Progenitor cell of endocrine pancreas (in vitro differentiated cells): Measurements from ENCODE around the gene TTC23. TPM values are rescaled to one million over a fixed set of nuclear protein-coding genes. Genes with fewer than 3 reads are reported as not detected.

ENCODE experiments used
- DNase-seq: peaks from one replicate; pipeline ENCODE4 v3.0.0; 2021; ENCODE audit warnings: low spot score; ENCODE audit not compliant: unreplicated experiment
- H3K27ac Mint-ChIP-seq: 2 replicates; pipeline ENCODE4 v1.8.0; 2021; ENCODE audit warnings: mild to moderate bottlenecking, moderate library complexity, mixed read lengths
- H3K27me3 Mint-ChIP-seq: 2 replicates; pipeline ENCODE4 v1.8.0; 2021; ENCODE audit warnings: mixed read lengths
- H3K36me3 Mint-ChIP-seq: 2 replicates; pipeline ENCODE4 v1.8.0; 2022; ENCODE audit warnings: mixed read lengths; ENCODE audit not compliant: insufficient read depth
- H3K4me1 Mint-ChIP-seq: 2 replicates; pipeline ENCODE4 v1.8.0; 2021; ENCODE audit warnings: low read depth, mixed read lengths
- H3K4me3 Mint-ChIP-seq: 2 replicates; pipeline ENCODE4 v1.8.0; 2021; ENCODE audit warnings: low read depth, mild to moderate bottlenecking, moderate library complexity, mixed read lengths
- H3K9me3 Mint-ChIP-seq: 2 replicates; pipeline ENCODE4 v1.8.0; 2021; ENCODE audit warnings: low read depth, mixed read lengths
- CTCF ChIP-seq: fragments of 200-600 bp; sonication (generic); IDR thresholded peaks from one replicate; pipeline ENCODE4 v1.5.0; 2021; ENCODE audit warnings: antibody characterized with exemption, mild to moderate bottlenecking; ENCODE audit not compliant: unreplicated experiment
- total RNA-seq: library from RNA; stranded (reverse); gene quantifications from 2 replicates; pipeline ENCODE4 v1.2.1, GENCODE V29; 2021

The TTC23 gene
- total RNA-seq, 1 donor from 2014 or later: 28.4 TPM

GRCh38 chr15:99211926-99212325 is 37.5 kb downstream of the TTC23 start:
- Mint-ChIP-seq H3K36me3 (peaks cover 4% of the 10 kb centered on the region), H3K27ac (no peak overlapping the region), H3K9me3 (no peaks in the 10 kb centered on the region), H3K4me3 (no peak overlapping the region), H3K4me1 (no peaks in the 10 kb centered on the region), H3K27me3 (no peaks in the 10 kb centered on the region)
- TF ChIP-seq CTCF: no peak
- DNase-seq: no peak

- Mint-ChIP-seq H3K27me3 (no peaks in the 10 kb centered on the region), H3K27ac (no peak overlapping the region), H3K9me3 (peaks cover 7% of the 10 kb centered on the region), H3K4me1 (no peaks in the 10 kb centered on the region), H3K36me3 (peaks cover 13% of the 10 kb centered on the region), H3K4me3 (no peak overlapping the region)
- no peak for TF ChIP-seq CTCF
- no peak for DNase-seq
Measured at GRCh38 chr15:99210334-99210733, 39.0 kb downstream of the TTC23 start.

GRCh38 chr15:99209326-99209725 is 40.1 kb downstream of the TTC23 start:
- H3K9me3 Mint-ChIP-seq: peaks cover 11% of the 10 kb centered on the region
- H3K36me3 Mint-ChIP-seq: peaks cover 14% of the 10 kb centered on the region
- H3K27ac Mint-ChIP-seq: no peak overlapping the region
- no peak for TF ChIP-seq CTCF
- DNase-seq: no peak
- H3K27me3 Mint-ChIP-seq: no peaks in the 10 kb centered on the region
- no peak overlapping the region for H3K4me3 Mint-ChIP-seq
- no peaks in the 10 kb centered on the region for H3K4me1 Mint-ChIP-seq

- Mint-ChIP-seq H3K4me3 (no peak overlapping the region), H3K27me3 (no peaks in the 10 kb centered on the region), H3K4me1 (no peaks in the 10 kb centered on the region), H3K27ac (no peak overlapping the region), H3K9me3 (peaks cover 11% of the 10 kb centered on the region), H3K36me3 (peaks cover 17% of the 10 kb centered on the region)
- DNase-seq: no peak
- no peak for TF ChIP-seq CTCF
Measured at GRCh38 chr15:99207672-99208071, 41.7 kb downstream of the TTC23 start.

- Mint-ChIP-seq H3K27me3 (no peaks in the 10 kb centered on the region), H3K9me3 (peaks cover 11% of the 10 kb centered on the region), H3K4me1 (peaks cover 6% of the 10 kb centered on the region), H3K4me3 (no peak overlapping the region), H3K36me3 (peaks cover 27% of the 10 kb centered on the region), H3K27ac (no peak overlapping the region)
- no peak for TF ChIP-seq CTCF
- no peak for DNase-seq
Measured at GRCh38 chr15:99202176-99202552, 47.2 kb downstream of the TTC23 start.
